T-helper 17 cell (primary cell): ENCODE results near the gene CHCHD6. TPM values are rescaled to one million over a fixed set of nuclear protein-coding genes. Genes with fewer than 3 reads are reported as not detected.

Experiments used
- ATAC-seq: fragments of 150-1000 bp; cut with Tn5 transposase; 2 replicates; pipeline ENCODE4 v1.10.0; 2021; ENCODE audit warnings: mild to moderate bottlenecking, moderate library complexity
- DNase-seq, 3 donors: peaks; one replicate each; pipeline versions ENCODE4 v3.0.0 to v3.0.0-alpha.2; 2020 to 2021
- H3K9me3 ChIP-seq: one replicate; pipeline ENCODE4 v1.7.0; 2013; ENCODE audit warnings: low read length, mild to moderate bottlenecking; ENCODE audit not compliant: control insufficient read depth, poor library complexity, severe bottlenecking
- H3K27ac Mint-ChIP-seq: one replicate; pipeline ENCODE4 v1.8.0; 2022; ENCODE audit warnings: mild to moderate bottlenecking, moderate library complexity, mixed read lengths
- H3K27me3 Mint-ChIP-seq: one replicate; pipeline ENCODE4 v1.8.0; 2022; ENCODE audit warnings: mixed read lengths
- H3K36me3 Mint-ChIP-seq: one replicate; pipeline ENCODE4 v1.8.0; 2022; ENCODE audit warnings: low read depth, mixed read lengths
- H3K4me1 Mint-ChIP-seq: one replicate; pipeline ENCODE4 v1.8.0; 2022; ENCODE audit warnings: mild to moderate bottlenecking, mixed read lengths
- H3K4me3 Mint-ChIP-seq: one replicate; pipeline ENCODE4 v1.8.0; 2022; ENCODE audit warnings: mild to moderate bottlenecking, moderate library complexity, mixed read lengths
- total RNA-seq, 4 donors: library from RNA in 2 of 4; stranded (reverse) in 2 of 4; gene quantifications; one replicate each; pipeline ENCODE4 v1.2.3 and lab custom pipeline; 2022 to 2026

The CHCHD6 gene
- total RNA-seq, 2 donors from 2014 or later = 10.5 to 14.9 TPM

DNA sequence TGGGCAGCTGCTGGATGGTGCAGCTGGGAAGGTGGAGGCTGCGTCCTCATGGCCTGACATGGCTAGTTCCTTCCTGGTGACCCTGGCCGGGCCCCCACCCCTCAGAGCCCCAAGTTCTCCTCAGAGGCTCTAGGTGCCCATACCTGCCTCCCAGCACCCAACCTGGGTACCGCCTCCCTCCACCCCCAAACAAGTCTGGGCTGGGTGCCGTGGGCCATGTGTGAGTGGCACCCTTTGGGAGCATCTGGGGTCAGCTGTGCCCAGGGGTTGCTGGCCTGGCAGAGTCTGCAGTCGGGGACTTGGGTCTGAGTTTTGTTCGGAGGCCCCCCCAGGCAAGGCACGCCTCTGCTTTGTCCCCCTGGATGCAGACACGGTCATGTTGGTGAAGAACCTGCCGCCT lies 289.4 kb downstream of the CHCHD6 start:
- H3K9me3 ChIP-seq = no peaks in the 10 kb centered on the region
- DNase-seq (no peak), ATAC-seq (no peak)
- Mint-ChIP-seq H3K27me3 (no peaks in the 10 kb centered on the region), H3K4me1 (peaks cover 14% of the 10 kb centered on the region), H3K36me3 (peaks cover 6% of the 10 kb centered on the region), H3K27ac (no peak overlapping the region), H3K4me3 (no peak overlapping the region)

DNA sequence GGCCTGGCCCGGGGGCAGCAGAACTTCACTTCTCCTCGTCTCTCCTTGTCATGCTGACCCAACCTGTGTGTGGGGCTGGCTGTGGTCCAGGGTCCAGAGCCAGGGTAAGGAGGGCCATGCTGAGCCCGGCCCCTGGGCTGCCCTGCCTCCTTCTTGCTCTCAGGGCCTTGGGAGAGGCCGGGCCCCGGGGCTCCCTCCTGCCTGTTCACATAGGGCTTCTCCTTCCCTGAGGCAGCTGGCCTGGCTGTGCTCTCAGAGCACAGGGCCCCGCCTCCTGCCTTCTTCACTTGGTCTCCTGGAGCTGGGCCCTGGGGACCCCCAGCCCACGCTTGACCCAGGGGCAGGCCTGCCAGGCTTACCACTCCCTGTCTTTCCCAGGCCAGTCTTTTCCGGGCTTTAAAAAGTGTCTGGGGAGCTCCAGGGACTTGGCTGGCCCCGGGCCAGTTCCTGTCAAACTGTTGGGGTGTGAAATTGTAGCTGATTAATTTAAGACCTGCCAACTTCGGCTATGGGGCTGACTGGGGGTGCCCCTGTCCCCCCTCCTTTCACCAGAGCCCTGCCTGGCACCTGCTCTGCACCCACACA lies 290.7 kb downstream of the CHCHD6 start:
- peaks cover 14% of the 10 kb centered on the region for H3K4me1 Mint-ChIP-seq
- peaks cover 6% of the 10 kb centered on the region for H3K36me3 Mint-ChIP-seq
- H3K27me3 Mint-ChIP-seq = no peaks in the 10 kb centered on the region
- no peak overlapping the region for H3K4me3 Mint-ChIP-seq
- no peak for DNase-seq
- H3K27ac Mint-ChIP-seq = no peak overlapping the region
- no peaks in the 10 kb centered on the region for H3K9me3 ChIP-seq
- no peak for ATAC-seq

DNA sequence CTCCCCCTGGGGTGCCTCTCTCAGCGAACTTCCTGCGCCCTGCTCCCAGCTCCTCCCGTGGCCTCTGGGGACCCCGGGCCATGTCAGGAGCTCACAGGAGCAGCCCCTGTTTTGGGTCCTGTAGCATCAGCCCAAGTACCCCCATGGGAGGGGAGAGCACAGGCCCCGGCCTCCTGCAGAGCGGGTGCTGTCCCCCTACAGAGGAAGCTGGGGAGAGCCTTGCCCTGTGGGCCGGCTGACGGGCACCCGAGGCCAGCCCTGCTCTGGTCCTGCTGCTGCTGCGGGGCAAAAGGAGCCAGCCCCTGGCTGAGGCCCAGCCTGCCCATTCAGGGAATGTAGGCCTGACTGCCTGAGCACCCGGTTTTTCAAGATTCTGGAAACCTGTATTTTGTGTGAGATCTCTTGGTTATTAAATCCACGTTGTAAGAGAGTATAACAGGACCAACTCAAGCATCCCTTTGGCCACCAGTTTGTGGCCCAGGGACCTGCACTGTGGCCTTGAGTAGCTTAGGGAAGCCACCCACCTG lies 291.3 kb downstream of the CHCHD6 start:
- no peaks in the 10 kb centered on the region for H3K9me3 ChIP-seq

DNA sequence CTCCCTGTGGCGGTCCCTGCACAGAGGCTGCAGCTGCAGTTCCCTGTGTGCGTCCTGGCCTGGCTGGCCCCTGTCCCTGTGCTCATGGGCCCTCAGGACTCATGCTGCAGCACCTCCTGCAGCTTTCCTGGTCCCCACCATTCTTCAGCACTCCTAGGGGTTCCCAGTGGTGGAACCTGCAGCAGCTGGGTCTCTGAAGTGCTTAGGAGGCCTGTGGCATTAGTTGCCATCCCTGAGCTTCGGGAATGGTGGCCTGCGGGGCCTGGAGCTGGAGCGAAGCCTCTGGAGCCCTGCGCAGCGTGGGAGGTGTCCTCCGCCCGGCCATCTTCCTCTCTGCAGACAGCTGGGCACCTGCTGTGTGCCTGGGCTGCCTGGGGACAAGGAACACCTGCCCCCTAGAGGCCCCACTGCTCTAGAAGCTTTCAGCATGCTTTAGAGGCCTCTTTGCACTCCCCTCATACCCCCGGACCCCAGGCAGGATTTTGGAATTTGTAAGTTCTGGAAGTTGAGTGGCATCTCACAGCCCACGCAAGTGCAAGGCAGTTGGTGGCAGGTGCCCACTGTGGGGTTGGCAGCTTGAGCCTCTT lies 292.0 kb downstream of the CHCHD6 start:
- Mint-ChIP-seq H3K36me3 (peaks cover 4% of the 10 kb centered on the region), H3K4me1 (peaks cover 12% of the 10 kb centered on the region), H3K4me3 (no peak overlapping the region), H3K27ac (no peak overlapping the region), H3K27me3 (no peaks in the 10 kb centered on the region)
- no peaks in the 10 kb centered on the region for H3K9me3 ChIP-seq
- ATAC-seq (no peak), DNase-seq (no peak)

More for the DNA sequence above, 291.3 kb downstream of the CHCHD6 start:
- H3K4me1 Mint-ChIP-seq = peaks cover 14% of the 10 kb centered on the region
- DNase-seq (no peak), ATAC-seq (no peak)
- H3K27me3 Mint-ChIP-seq = no peaks in the 10 kb centered on the region
- no peak overlapping the region for H3K4me3 Mint-ChIP-seq
- no peak overlapping the region for H3K27ac Mint-ChIP-seq
- H3K36me3 Mint-ChIP-seq = peaks cover 6% of the 10 kb centered on the region

DNA sequence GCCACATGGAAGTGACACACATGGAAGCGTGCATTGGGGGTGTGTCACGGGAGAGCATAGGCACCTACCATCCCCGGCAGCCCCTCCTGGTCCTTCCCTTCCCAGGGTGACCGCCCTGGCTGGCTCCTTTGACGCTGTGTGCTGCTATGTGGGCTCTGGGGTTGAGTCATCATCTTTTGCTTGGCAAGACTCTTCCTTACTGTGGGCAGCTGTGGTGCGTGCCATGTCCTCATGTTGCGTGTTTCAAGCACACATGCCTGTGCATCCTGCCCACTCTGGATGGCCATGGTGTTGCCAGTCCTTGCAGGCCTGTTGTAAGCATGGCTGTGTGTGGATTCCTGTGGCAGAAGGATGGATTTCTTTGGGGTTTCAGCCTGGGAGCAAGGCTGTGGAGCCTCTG lies 292.9 kb downstream of the CHCHD6 start:
- H3K27me3 Mint-ChIP-seq = no peaks in the 10 kb centered on the region
- ATAC-seq (no peak), DNase-seq (no peak)
- peaks cover 10% of the 10 kb centered on the region for H3K4me1 Mint-ChIP-seq
- no peak overlapping the region for H3K4me3 Mint-ChIP-seq
- peaks cover 2% of the 10 kb centered on the region for H3K36me3 Mint-ChIP-seq
- no peaks in the 10 kb centered on the region for H3K9me3 ChIP-seq
- H3K27ac Mint-ChIP-seq = no peak overlapping the region

DNA sequence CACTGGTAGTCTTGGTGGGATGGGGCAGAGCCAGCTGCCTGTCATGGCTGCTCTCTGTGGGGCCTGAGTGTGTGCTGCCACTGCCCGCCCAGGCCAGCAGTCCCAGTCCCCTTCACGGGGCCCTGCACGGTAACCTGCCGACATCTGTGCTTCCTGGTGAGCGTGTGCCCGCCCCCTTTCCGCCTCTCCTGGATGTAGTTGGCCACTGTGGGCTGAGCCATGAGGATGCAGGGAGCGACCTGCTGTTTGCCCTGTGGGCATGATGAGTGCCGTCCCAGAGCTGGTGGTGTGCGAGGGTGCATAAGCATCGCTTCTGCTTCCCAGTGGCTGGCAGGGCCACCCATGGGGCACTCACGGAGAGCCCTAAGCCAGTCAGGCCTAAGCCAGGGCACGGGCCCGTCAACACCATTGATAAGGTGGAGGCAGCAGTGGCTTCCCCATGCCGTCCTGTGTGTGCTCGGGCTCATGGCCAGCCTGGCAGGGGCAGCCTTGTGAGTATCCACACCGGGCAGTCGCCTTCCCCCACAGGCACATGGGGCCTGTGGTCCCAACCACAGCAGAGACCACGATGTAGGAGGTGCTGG lies 293.5 kb downstream of the CHCHD6 start:
- no peaks in the 10 kb centered on the region for H3K27me3 Mint-ChIP-seq
- DNase-seq = no peak
- peaks cover 10% of the 10 kb centered on the region for H3K4me1 Mint-ChIP-seq
- H3K36me3 Mint-ChIP-seq = peaks cover 2% of the 10 kb centered on the region
- ATAC-seq = no peak
- no peak overlapping the region for H3K4me3 Mint-ChIP-seq
- no peaks in the 10 kb centered on the region for H3K9me3 ChIP-seq
- H3K27ac Mint-ChIP-seq = no peak overlapping the region

DNA sequence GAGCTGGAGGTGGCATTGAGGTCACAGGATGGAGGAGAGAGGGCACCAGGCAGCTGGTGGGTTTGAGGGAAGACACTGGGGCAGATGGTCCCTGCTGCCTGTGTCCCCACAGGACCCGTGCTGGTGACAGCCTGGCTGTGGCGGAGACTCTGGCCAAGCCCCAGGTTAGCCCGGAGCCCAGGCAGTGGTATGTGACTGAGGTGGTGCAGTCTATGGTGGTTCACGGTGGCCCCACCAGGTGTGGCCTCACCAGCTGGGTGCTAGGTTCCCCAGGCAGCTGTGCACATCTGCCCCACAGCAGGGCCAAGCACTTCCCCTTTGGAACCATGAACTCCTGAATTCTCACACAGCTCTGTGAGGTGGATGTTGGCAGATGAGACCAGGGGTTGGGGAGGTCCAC lies 294.3 kb downstream of the CHCHD6 start:
- peaks cover 2% of the 10 kb centered on the region for H3K36me3 Mint-ChIP-seq
- no peak overlapping the region for H3K4me3 Mint-ChIP-seq
- H3K4me1 Mint-ChIP-seq = peaks cover 10% of the 10 kb centered on the region
- DNase-seq = no peak
- H3K9me3 ChIP-seq = no peaks in the 10 kb centered on the region
- no peaks in the 10 kb centered on the region for H3K27me3 Mint-ChIP-seq
- H3K27ac Mint-ChIP-seq = no peak overlapping the region
- no peak for ATAC-seq

DNA sequence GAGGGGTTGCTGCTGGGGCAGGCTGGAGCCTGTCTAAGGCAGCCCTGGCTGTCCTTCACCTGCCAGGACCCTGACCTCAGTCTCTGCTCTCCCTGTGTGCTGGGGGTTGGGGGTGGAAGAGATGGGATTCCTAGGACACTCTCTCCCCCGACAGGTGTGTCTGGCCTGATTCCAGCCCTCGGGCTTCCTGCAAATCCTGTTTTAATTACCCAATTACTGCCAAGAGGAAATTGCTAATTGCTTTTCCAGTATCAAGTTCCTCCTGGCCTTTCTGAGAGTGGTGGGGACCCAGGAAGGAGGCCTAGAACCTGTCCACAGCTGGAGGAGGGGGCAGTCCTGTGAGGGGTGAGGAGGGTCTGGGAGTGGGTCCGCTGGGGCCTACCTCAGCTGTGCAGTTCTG lies 294.7 kb downstream of the CHCHD6 start:
- no peaks in the 10 kb centered on the region for H3K9me3 ChIP-seq
- Mint-ChIP-seq H3K4me3 (no peak overlapping the region), H3K27ac (no peak overlapping the region), H3K36me3 (peaks cover 2% of the 10 kb centered on the region), H3K27me3 (no peaks in the 10 kb centered on the region), H3K4me1 (peaks cover 9% of the 10 kb centered on the region)
- no peak for DNase-seq
- ATAC-seq = no peak

DNA sequence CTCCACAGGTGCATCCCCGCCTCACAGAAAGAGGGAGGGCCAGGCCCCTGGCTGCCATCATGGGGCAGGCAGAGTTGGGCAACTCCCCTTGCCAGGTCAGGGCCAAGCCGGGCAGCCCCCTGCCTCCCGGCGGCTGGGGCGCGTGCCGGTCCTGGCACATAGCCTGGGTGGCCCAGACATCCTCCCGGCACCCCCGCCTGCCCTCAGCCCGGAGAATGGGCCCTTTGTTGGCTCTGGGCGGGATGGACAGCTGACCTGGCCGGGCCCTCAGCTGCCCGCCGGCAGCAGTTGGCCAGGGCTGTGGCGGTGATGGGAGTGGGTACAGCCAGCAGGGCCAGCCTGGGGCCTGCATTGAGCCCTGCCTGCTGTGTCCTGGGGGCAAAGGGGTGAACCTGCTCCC lies 295.3 kb downstream of the CHCHD6 start:
- ATAC-seq (no peak), DNase-seq (no peak)
- H3K27ac Mint-ChIP-seq = no peak overlapping the region
- H3K36me3 Mint-ChIP-seq = peaks cover 2% of the 10 kb centered on the region
- no peaks in the 10 kb centered on the region for H3K9me3 ChIP-seq
- no peak overlapping the region for H3K4me3 Mint-ChIP-seq
- H3K4me1 Mint-ChIP-seq = peaks cover 7% of the 10 kb centered on the region
- H3K27me3 Mint-ChIP-seq = no peaks in the 10 kb centered on the region

DNA sequence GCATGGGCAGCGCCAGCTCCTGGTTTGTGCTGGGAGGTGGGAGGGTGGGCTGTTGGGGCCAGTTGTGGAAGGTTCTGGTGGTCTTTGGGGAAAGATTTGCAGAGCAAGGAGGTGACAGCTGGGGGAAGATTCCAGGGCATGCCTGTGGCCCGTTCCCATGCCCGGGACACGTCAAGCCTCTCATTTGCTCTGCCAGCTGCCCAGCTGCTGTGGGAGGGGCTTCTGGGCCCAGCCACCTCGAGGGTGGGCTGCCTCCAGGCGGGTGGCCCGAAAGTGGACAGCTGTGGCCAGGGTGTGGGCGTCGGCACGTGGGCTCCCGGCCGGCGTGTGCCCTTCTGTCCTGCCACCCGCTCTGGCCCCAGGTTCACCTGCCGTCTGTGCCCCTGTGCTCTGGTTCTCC lies 296.1 kb downstream of the CHCHD6 start:
- Mint-ChIP-seq H3K36me3 (peaks cover 2% of the 10 kb centered on the region), H3K27me3 (no peaks in the 10 kb centered on the region)
- ATAC-seq = no peak

DNA sequence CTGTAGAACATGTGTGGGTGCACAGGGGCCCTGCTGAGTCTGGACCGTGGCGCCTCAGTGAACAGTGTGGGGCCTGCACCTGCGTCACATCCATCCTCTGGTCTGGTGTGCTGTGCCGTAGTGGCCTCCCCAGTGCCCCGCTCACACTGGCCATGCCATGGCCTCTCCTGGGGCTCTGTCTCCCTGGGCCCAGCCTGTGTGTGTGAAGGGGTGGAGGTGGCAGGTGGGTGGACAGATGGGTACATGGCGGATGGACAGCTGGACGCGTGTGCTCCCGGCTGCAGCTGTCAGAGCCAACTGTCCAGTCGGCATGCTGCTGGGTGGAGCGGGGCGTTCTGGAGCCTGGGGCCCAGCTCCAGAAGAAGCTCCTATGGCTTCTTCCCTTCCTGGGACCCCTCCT lies 296.7 kb downstream of the CHCHD6 start:
- ATAC-seq = no peak
- peaks cover 3% of the 10 kb centered on the region for H3K4me1 Mint-ChIP-seq
- no peak for DNase-seq
- H3K27me3 Mint-ChIP-seq = no peaks in the 10 kb centered on the region
- peaks cover 2% of the 10 kb centered on the region for H3K36me3 Mint-ChIP-seq
- H3K27ac Mint-ChIP-seq = no peak overlapping the region
- no peak overlapping the region for H3K4me3 Mint-ChIP-seq
- H3K9me3 ChIP-seq = no peaks in the 10 kb centered on the region

More for the DNA sequence above, 296.1 kb downstream of the CHCHD6 start:
- H3K9me3 ChIP-seq = no peaks in the 10 kb centered on the region
- no peak for DNase-seq
- Mint-ChIP-seq H3K27ac (no peak overlapping the region), H3K4me1 (peaks cover 3% of the 10 kb centered on the region), H3K4me3 (peak overlapping the region; percentile 45)

DNA sequence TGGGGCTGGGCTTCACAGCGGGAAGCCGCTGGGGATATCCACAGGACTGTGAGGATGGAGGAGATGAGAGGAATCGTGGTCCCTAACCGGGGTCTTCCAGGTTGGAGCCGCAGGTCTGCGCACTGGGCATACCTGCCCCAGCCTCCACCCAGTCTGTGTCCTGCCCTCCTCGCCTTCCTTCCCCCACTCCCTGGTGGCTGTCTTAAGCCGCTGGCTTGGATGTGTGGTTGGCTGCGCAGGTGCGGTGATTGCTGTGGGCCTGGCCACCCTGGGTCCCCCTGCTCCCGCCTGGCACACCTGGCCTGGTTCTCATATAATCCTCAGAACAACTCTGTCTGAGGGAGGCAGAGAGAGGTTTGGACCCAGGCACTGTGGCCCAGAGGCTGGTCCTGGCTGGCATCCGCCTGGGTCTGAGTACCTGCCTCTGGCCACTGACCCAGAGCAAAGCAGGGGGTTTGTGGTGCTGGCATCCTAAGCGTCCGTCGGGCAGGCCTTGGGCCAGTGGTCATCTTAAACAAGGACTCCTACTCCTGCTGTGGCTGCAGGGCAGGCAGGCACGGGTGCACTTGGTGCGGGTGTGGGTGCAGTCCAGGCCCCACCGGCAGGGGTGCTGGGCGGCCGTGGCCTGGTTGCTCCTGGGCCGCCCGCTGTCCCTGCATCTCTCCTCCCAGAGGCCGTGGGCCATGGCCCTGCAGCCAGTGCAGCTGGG lies 297.6 kb downstream of the CHCHD6 start:
- peaks cover 3% of the 10 kb centered on the region for H3K4me1 Mint-ChIP-seq
- no peak overlapping the region for H3K27ac Mint-ChIP-seq
- no peak overlapping the region for H3K4me3 Mint-ChIP-seq
- DNase-seq (no peak), ATAC-seq (no peak)
- peaks cover 2% of the 10 kb centered on the region for H3K36me3 Mint-ChIP-seq
- no peaks in the 10 kb centered on the region for H3K9me3 ChIP-seq
- H3K27me3 Mint-ChIP-seq = no peaks in the 10 kb centered on the region
